ENCODE results near the gene PRKCQ. TPM values are rescaled to one million over a fixed set of nuclear protein-coding genes. Genes with fewer than 3 reads are reported as not detected.

Gene PRKCQ
- total and polyA plus RNA-seq, 2 of the 13 experiments (the other 11 are each of a cell fraction or from before 2014, with no cell fraction given): 0.13 to 0.35 TPM

DNA sequence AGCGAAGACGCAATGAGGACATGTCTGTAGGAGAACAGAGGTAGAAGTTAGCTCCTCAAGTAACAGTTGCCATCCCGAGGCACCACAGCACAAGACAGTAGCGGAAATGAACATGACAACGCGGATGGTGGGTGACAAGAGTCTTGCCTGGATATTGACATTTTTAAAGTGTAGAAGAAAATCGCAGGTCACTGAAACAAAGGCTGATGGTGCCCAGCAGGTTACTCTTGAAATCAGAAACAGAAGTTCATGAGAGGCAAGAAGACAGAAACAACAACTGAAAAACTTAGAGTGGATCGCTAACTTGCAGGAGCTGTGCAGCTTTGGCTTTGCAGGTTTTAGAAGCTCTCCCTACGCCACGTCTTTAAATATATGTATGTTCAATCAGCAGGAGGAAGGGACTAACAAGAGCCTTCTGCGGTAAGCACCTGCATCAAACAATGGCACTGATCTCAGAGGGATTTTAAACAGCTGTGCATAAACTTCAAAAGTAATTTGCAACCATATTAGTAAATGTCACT is 1.8 kb downstream of the PRKCQ start:
- no peak overlapping the region for H2AFZ ChIP-seq (ENCODE audit: low read length)
- H4K20me1 ChIP-seq (ENCODE audit: insufficient read depth, low read length): no peaks in the 10 kb centered on the region
- peaks cover 2 to 27% of the 10 kb centered on the region in 2 experiments; a peak in 3 of 5 replicates for H3K27me3 ChIP-seq (ENCODE audit: control insufficient read depth in 1 of 2, insufficient read depth in 2 of 2, low read length in 2 of 2)
- H3K4me3 ChIP-seq (replicated peaks in 1 of 3; ENCODE audit: insufficient read depth in 1 of 3, low read depth in 2 of 3, low read length in 3 of 3): no peak overlapping the region
- POLR2A ChIA-PET: no interaction called here
- CTCF ChIA-PET (ENCODE audit: low intra/inter-chr PET ratio, low total read pairs): no interaction called here
- no peak overlapping the region for H3K27ac ChIP-seq (ENCODE audit: extremely low read length, insufficient read depth, low read length)
- H3K4me1 ChIP-seq (ENCODE audit: insufficient read depth, low read length): peaks cover 18% of the 10 kb centered on the region; the same call in 1 of the 2 replicates
- no peaks in the 10 kb centered on the region for H3K9me3 ChIP-seq (ENCODE audit: low read length)
- no TSS peak for BruUV-seq (replicated peaks)
- H3K9ac ChIP-seq (ENCODE audit: insufficient read depth, low read depth, low read length): no peak overlapping the region
- no peak overlapping the region for H3K4me2 ChIP-seq (ENCODE audit: low read depth, low read length)
- FAIRE-seq: no peak
- no peak for DNase-seq (ENCODE audit: low spot score)
- TF ChIP-seq ZMAT3 (CRISPR knock-in tag; conservative IDR thresholded peaks at IDR 0.05) (no peak), ZNF326 (CRISPR knock-in tag; IDR thresholded peaks at IDR 0.05; ENCODE audit: borderline replicate concordance) (no peak)
- H3K36me3 ChIP-seq (replicated peaks in 1 of 2; ENCODE audit: control insufficient read depth in 1 of 2, insufficient read depth in 2 of 2, low read length in 2 of 2): no peaks in the 10 kb centered on the region
- intact Hi-C loops (cut with micrococcal nuclease; ENCODE audit: unreplicated experiment): no loop called here
- ATAC-seq: no peak
- 65% methylated on average over 11 of the region's 11 CpGs for WGBS (ENCODE audit: low lambda C conversion rate)
- no peaks in the 10 kb centered on the region for H3K79me2 ChIP-seq (ENCODE audit: insufficient read depth, low read length)
- in situ Hi-C loops (cut with HindIII; ENCODE audit: extremely low pct_ligation_motif_present, low pct_unique_long_range_greater_than_20kb): no loop called here

DNA sequence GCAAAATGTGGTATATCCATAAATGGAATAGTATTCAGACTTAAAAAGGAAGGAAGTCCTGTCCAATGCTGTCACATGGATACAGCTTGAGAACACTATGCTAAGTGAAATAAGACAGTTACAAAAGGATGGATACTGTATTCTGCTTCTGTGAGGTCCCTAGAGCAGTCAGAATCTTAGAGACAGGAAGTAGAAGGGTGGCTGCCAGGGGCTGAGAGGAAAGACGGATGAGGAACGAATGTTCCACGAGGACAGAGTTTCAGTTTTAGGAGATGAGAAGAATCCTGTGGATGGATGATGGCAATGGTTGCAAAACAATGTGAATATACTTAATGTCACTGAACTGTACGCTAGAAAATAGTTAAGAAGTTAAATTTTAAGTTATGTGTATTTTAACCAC is 3.8 kb downstream of the PRKCQ start:
- CTCF ChIA-PET (ENCODE audit: low intra/inter-chr PET ratio, low total read pairs): no interaction called here
- BruUV-seq (replicated peaks): no TSS peak
- Histone ChIP-seq H3K4me1 (ENCODE audit: insufficient read depth, low read length) (peaks cover 15% of the 10 kb centered on the region; the same call in 1 of the 2 replicates), H3K9ac (ENCODE audit: insufficient read depth, low read depth, low read length) (no peak overlapping the region), H3K27ac (ENCODE audit: extremely low read length, insufficient read depth, low read length) (no peak overlapping the region), H4K20me1 (ENCODE audit: insufficient read depth, low read length) (no peaks in the 10 kb centered on the region), H2AFZ (ENCODE audit: low read length) (no peak overlapping the region), H3K27me3 (ENCODE audit: control insufficient read depth in 1 of 2, insufficient read depth in 2 of 2, low read length in 2 of 2) (peaks cover 2 to 34% of the 10 kb centered on the region in 2 experiments; a peak in 3 of 5 replicates), H3K9me3 (ENCODE audit: low read length) (no peaks in the 10 kb centered on the region), H3K4me3 (replicated peaks in 1 of 3; ENCODE audit: insufficient read depth in 1 of 3, low read depth in 2 of 3, low read length in 3 of 3) (no peak overlapping the region), H3K4me2 (ENCODE audit: low read depth, low read length) (no peak overlapping the region), H3K36me3 (replicated peaks in 1 of 2; ENCODE audit: control insufficient read depth in 1 of 2, insufficient read depth in 2 of 2, low read length in 2 of 2) (no peaks in the 10 kb centered on the region), H3K79me2 (ENCODE audit: insufficient read depth, low read length) (no peaks in the 10 kb centered on the region)
- in situ Hi-C loops (cut with HindIII; ENCODE audit: extremely low pct_ligation_motif_present, low pct_unique_long_range_greater_than_20kb) (no loop called here), intact Hi-C loops (cut with micrococcal nuclease; ENCODE audit: unreplicated experiment) (no loop called here)
- ATAC-seq: no peak
- POLR2A ChIA-PET: no interaction called here
- no peak for FAIRE-seq
- DNase-seq (ENCODE audit: low spot score): no peak
- WGBS (ENCODE audit: low lambda C conversion rate): 11% methylated on average over 4 of the region's 4 CpGs
- TF ChIP-seq, protein P1, sequence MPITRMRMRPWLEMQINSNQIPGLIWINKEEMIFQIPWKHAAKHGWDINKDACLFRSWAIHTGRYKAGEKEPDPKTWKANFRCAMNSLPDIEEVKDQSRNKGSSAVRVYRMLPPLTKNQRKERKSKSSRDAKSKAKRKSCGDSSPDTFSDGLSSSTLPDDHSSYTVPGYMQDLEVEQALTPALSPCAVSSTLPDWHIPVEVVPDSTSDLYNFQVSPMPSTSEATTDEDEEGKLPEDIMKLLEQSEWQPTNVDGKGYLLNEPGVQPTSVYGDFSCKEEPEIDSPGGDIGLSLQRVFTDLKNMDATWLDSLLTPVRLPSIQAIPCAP (CRISPR knock-in tag; IDR thresholded peaks at IDR 0.05; ENCODE audit: low read depth): no peak
- TF ChIP-seq CBX2 (IDR thresholded peaks at IDR 0.05; ENCODE audit: low read depth, low read length) (no peak), CBX2 (CRISPR knock-in tag; IDR thresholded peaks at IDR 0.05; ENCODE audit: low read depth) (no peak), ZNF841 (CRISPR knock-in tag; IDR thresholded peaks at IDR 0.05; ENCODE audit: borderline replicate concordance) (no peak), SRSF9 (IDR thresholded peaks at IDR 0.05; ENCODE audit: borderline replicate concordance, insufficient read depth, low read depth, low read length, poor library complexity, severe bottlenecking) (no peak), ZNF773 (CRISPR knock-in tag; IDR thresholded peaks at IDR 0.05; ENCODE audit: borderline replicate concordance) (no peak), SATB2 (CRISPR knock-in tag; IDR thresholded peaks at IDR 0.05) (no peak), SOX6 (IDR thresholded peaks at IDR 0.05) (no peak), SOX6 (CRISPR knock-in tag; IDR thresholded peaks at IDR 0.05) (no peak)

Data from HepG2 (cell line).